Caco-2 (cell line): Measurements from ENCODE around the gene KCNG3. TPM values are rescaled to one million over a fixed set of nuclear protein-coding genes. Genes with fewer than 3 reads are reported as not detected.

ENCODE experiments used
- BruUV-seq: library from RNA; stranded (reverse); fragments of 400-500 nt; replicated peaks from 2 replicates; lab custom pipeline; 2021; lab: Mats Ljungman, UMichigan
- CTCF ChIA-PET: fragments of 300-600 bp; sonication (Branson Sonifier 250); formaldehyde crosslinking; loops from one replicate; lab custom pipeline; 2022; ENCODE audit warnings: antibody characterized with exemption; lab: Charles Lee
- POLR2A ChIA-PET: fragments of 300-600 bp; sonication (Branson Sonifier 250); formaldehyde crosslinking; loops from one replicate; lab custom pipeline; 2022; ENCODE audit warnings: antibody characterized with exemption; lab: Charles Lee
- DNase-seq, 2 experiments: peaks; one replicate each; pipeline versions ENCODE4 v3.0.0 to v3.0.0-alpha.2; 2020 to 2022
- H3K27me3 ChIP-seq: replicated peaks from 2 replicates; pipeline ENCODE4 v1.6.0; 2011; ENCODE audit warnings: low read length; ENCODE audit not compliant: control insufficient read depth, insufficient read depth
- H3K36me3 ChIP-seq: 2 replicates; pipeline ENCODE4 v1.5.1; 2011; ENCODE audit warnings: low read length; ENCODE audit not compliant: control insufficient read depth, insufficient read depth
- H3K4me1 ChIP-seq: fragments of 250-450 bp; sonication (Bioruptor Pico); 2 replicates; pipeline ENCODE4 v1.5.1; 2020; ENCODE audit warnings: mild to moderate bottlenecking
- H3K4me3 ChIP-seq: 2 replicates; pipeline ENCODE4 v1.5.1; 2011; ENCODE audit warnings: low read depth, mild to moderate bottlenecking, control low read depth, low read length
- H3K9me3 ChIP-seq: fragments of 250-450 bp; sonication (Bioruptor Pico); 2 replicates; pipeline ENCODE4 v1.5.1; 2020; ENCODE audit warnings: mild to moderate bottlenecking, moderate library complexity
- H3K27ac Mint-ChIP-seq: one replicate; pipeline ENCODE4 v1.8.0; 2022; ENCODE audit warnings: mixed read lengths; ENCODE audit not compliant: unreplicated experiment
- H3K27me3 Mint-ChIP-seq: one replicate; pipeline ENCODE4 v1.8.0; 2022; ENCODE audit warnings: mixed read lengths; ENCODE audit not compliant: insufficient read depth, unreplicated experiment
- H3K36me3 Mint-ChIP-seq: one replicate; pipeline ENCODE4 v1.8.0; 2022; ENCODE audit warnings: mild to moderate bottlenecking, mixed read lengths; ENCODE audit not compliant: insufficient read depth, unreplicated experiment
- H3K4me1 Mint-ChIP-seq: one replicate; pipeline ENCODE4 v1.8.0; 2022; ENCODE audit warnings: low read depth, mixed read lengths; ENCODE audit not compliant: unreplicated experiment
- H3K4me3 Mint-ChIP-seq: one replicate; pipeline ENCODE4 v1.8.0; 2022; ENCODE audit warnings: mild to moderate bottlenecking, moderate library complexity, mixed read lengths; ENCODE audit not compliant: unreplicated experiment
- H3K9me3 Mint-ChIP-seq: one replicate; pipeline ENCODE4 v1.8.0; 2022; ENCODE audit warnings: mixed read lengths; ENCODE audit not compliant: unreplicated experiment
- intact Hi-C: fragments of 100-400 bp; cut with micrococcal nuclease; formaldehyde crosslinking; loops from one replicate; pipeline ENCODE4 v1.10.0; 2022; ENCODE audit not compliant: unreplicated experiment
- total RNA-seq: library from RNA; stranded (reverse); gene quantifications from 2 replicates; pipeline ENCODE4 v1.2.3, GENCODE V29; 2022
- TF ChIP-seq, protein P1 (sequence below), 2 experiments: fragments of 200-600 bp in 1 of 2; IDR thresholded peaks; 1 replicate in 1 of 2; 2 replicates in 1 of 2; pipeline versions ENCODE4 v1.5.1 to v1.8.0; 2011 to 2022; ENCODE audit warnings: antibody characterized with exemption in 1 of 2, control low read depth in 1 of 2, inconsistent platforms in 1 of 2, low read depth in 1 of 2, low read length in 1 of 2, mild to moderate bottlenecking in 1 of 2, moderate library complexity in 1 of 2; ENCODE audit not compliant: insufficient read depth in 1 of 2, severe bottlenecking in 1 of 2, unreplicated experiment in 1 of 2

KCNG3 gene
- total RNA-seq, 1 experiment from 2014 or later = 1.1 TPM

- Mint-ChIP-seq H3K27ac (no peak overlapping the region), H3K36me3 (no peaks in the 10 kb centered on the region), H3K9me3 (no peaks in the 10 kb centered on the region), H3K4me3 (no peak overlapping the region), H3K4me1 (no peaks in the 10 kb centered on the region), H3K27me3 (no peaks in the 10 kb centered on the region)
- TF ChIP-seq, protein P1, sequence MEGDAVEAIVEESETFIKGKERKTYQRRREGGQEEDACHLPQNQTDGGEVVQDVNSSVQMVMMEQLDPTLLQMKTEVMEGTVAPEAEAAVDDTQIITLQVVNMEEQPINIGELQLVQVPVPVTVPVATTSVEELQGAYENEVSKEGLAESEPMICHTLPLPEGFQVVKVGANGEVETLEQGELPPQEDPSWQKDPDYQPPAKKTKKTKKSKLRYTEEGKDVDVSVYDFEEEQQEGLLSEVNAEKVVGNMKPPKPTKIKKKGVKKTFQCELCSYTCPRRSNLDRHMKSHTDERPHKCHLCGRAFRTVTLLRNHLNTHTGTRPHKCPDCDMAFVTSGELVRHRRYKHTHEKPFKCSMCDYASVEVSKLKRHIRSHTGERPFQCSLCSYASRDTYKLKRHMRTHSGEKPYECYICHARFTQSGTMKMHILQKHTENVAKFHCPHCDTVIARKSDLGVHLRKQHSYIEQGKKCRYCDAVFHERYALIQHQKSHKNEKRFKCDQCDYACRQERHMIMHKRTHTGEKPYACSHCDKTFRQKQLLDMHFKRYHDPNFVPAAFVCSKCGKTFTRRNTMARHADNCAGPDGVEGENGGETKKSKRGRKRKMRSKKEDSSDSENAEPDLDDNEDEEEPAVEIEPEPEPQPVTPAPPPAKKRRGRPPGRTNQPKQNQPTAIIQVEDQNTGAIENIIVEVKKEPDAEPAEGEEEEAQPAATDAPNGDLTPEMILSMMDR (IDR thresholded peaks at IDR 0.05; ENCODE audit: insufficient read depth in 1 of 2, low read depth in 1 of 2, low read length in 1 of 2, severe bottlenecking in 1 of 2, unreplicated experiment in 1 of 2) = no peak
- CTCF ChIA-PET = interaction anchor here (0.8 kb wide), 1 partner anchor 131 kb away, joined by 4 read pairs; no protein-coding TSS in a partner anchor
- BruUV-seq = no TSS peak
- no peak for DNase-seq
- no peaks in the 10 kb centered on the region; the same call in 1 of the 2 replicates for H3K9me3 ChIP-seq
- POLR2A ChIA-PET = no interaction called here
- H3K4me1 ChIP-seq = no peaks in the 10 kb centered on the region
- H3K4me3 ChIP-seq = no peak overlapping the region
- intact Hi-C loops = no loop called here
- no peaks in the 10 kb centered on the region for H3K36me3 ChIP-seq
- H3K27me3 ChIP-seq = no peaks in the 10 kb centered on the region
Observed at GRCh38 chr2:42532397-42532796, 38.6 kb upstream of the KCNG3 start.

DNA sequence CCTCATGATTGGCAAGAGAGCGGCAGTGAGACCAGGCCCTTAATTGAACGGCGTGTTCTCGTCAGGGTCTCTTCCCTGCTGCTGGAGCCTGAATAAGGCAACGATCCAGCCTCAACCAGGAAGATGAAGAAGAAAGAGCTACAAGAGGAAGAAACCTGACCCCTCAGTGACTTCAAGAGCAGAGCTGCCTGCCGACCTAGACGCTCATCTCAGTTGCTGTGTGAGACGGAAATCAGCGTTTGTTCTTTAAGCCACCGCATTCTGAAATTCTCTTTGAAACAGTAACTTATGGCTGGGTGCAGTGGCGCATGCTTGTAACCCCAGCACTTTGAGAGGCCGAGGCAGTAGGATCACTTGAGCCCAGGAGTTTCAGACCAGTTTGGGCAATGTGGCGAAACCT is 29.6 kb upstream of the KCNG3 start:
- peaks cover 6% of the 10 kb centered on the region for H3K36me3 Mint-ChIP-seq
- H3K27me3 Mint-ChIP-seq = no peaks in the 10 kb centered on the region
- DNase-seq = no peak
- H3K4me3 Mint-ChIP-seq = no peak overlapping the region
- intact Hi-C loops = no loop called here
- POLR2A ChIA-PET = no interaction called here
- H3K4me1 ChIP-seq = no peaks in the 10 kb centered on the region
- no peaks in the 10 kb centered on the region for H3K36me3 ChIP-seq
- H3K27ac Mint-ChIP-seq = no peak overlapping the region
- H3K9me3 ChIP-seq = no peaks in the 10 kb centered on the region
- H3K4me3 ChIP-seq = no peak overlapping the region
- no peaks in the 10 kb centered on the region for H3K4me1 Mint-ChIP-seq
- TF ChIP-seq, protein P1 (IDR thresholded peaks at IDR 0.05; ENCODE audit: insufficient read depth in 1 of 2, low read depth in 1 of 2, low read length in 1 of 2, severe bottlenecking in 1 of 2, unreplicated experiment in 1 of 2) = no peak
- CTCF ChIA-PET = interaction anchor here (0.6 kb wide), 1 partner anchor 130 kb away, joined by 4 read pairs; no protein-coding TSS in a partner anchor
- BruUV-seq = no TSS peak
- peaks cover 15% of the 10 kb centered on the region for H3K9me3 Mint-ChIP-seq
- H3K27me3 ChIP-seq = no peaks in the 10 kb centered on the region

DNA sequence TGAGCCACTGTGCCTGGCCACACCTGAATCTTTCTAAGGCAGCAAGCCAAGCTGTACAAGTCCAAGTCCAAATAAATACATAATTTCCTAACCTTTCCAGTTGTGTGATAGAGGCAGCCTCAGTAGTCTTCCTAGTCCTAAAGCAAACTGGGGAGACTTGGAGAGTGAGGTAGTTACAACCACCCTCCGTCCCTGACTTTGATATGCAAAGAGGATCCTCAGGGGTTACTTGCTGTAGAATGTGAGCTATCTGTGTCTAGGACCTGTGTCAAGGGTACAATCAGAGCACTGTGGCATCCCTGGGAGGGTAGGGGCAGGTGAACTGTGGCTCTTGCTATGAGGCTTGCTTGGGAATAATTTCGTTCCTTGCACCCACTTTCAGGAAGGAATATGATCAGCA is 28.3 kb upstream of the KCNG3 start:
- CTCF ChIA-PET = no interaction called here
- no peak overlapping the region for H3K27ac Mint-ChIP-seq
- Histone ChIP-seq H3K36me3 (no peaks in the 10 kb centered on the region), H3K4me1 (no peaks in the 10 kb centered on the region), H3K4me3 (no peak overlapping the region), H3K9me3 (no peaks in the 10 kb centered on the region), H3K27me3 (no peaks in the 10 kb centered on the region)
- no peaks in the 10 kb centered on the region for H3K4me1 Mint-ChIP-seq
- no peaks in the 10 kb centered on the region for H3K27me3 Mint-ChIP-seq
- no TSS peak for BruUV-seq
- peaks cover 15% of the 10 kb centered on the region for H3K9me3 Mint-ChIP-seq
- intact Hi-C loops = no loop called here
- DNase-seq = no peak
- peaks cover 6% of the 10 kb centered on the region for H3K36me3 Mint-ChIP-seq
- H3K4me3 Mint-ChIP-seq = no peak overlapping the region
- TF ChIP-seq, protein P1 (IDR thresholded peaks at IDR 0.05; ENCODE audit: insufficient read depth in 1 of 2, low read depth in 1 of 2, low read length in 1 of 2, severe bottlenecking in 1 of 2, unreplicated experiment in 1 of 2) = no peak
- POLR2A ChIA-PET = interaction anchor here (0.6 kb wide), 1 partner anchor 38 kb away, joined by 5 read pairs; no protein-coding TSS in a partner anchor
